HCT116 (cell line): Measurements from ENCODE around the gene DPP10. TPM values are rescaled to one million over a fixed set of nuclear protein-coding genes. Genes with fewer than 3 reads are reported as not detected.

ENCODE experiments used
- ATAC-seq: fragments of 200-7000 bp; cut with Tn5 transposase; 2 replicates; pipeline ENCODE4 v1.9.1; 2020; ENCODE audit warnings: mild to moderate bottlenecking, moderate library complexity
- BruUV-seq: library from RNA; stranded (reverse); fragments of 400-500 nt; replicated peaks from 2 replicates; lab custom pipeline; 2021; lab: Mats Ljungman, UMichigan
- CTCF ChIA-PET: fragments of 300-600 bp; sonication (Branson Sonifier 250); formaldehyde crosslinking; loops from one replicate; lab custom pipeline; 2021; ENCODE audit warnings: antibody characterized with exemption; lab: Charles Lee
- POLR2A ChIA-PET: fragments of 300-600, 350-600 bp; sonication (Branson Sonifier 250); formaldehyde crosslinking; loops from one replicate; lab custom pipeline; 2021; ENCODE audit warnings: antibody characterized with exemption; lab: Charles Lee
- RAD21 ChIA-PET, 2 experiments: fragments of 300-600 bp; sonication (Branson Sonifier 250); formaldehyde crosslinking; loops; one replicate each; lab custom pipeline; 2023; ENCODE audit warnings: low total read pairs in 2 of 2; ENCODE audit not compliant: uncharacterized antibody in 2 of 2, unreplicated experiment in 2 of 2, low non-redundant PET in 1 of 2; lab: Charles Lee
- DNase-seq: peaks from one replicate; pipeline ENCODE4 v3.0.0-alpha.2; 2010; ENCODE audit warnings: low read depth, low spot score
- H2AFZ ChIP-seq: fragments of 200-600 bp; shearing (Covaris generic), sonication (generic); 2 replicates; pipeline ENCODE4 v1.6.1; 2017; ENCODE audit warnings: low read depth, mixed run types, mixed read lengths, antibody characterized with exemption, low read length; ENCODE audit not compliant: poor library complexity, severe bottlenecking
- H3K27ac ChIP-seq: 2 replicates; pipeline ENCODE4 v1.5.1; 2012; ENCODE audit warnings: low read depth, low read length
- H3K27me3 ChIP-seq: fragments of 200-600 bp; sonication (generic); 2 replicates; pipeline ENCODE4 v1.6.1; 2016; ENCODE audit warnings: mixed run types, low read length, mixed read lengths; ENCODE audit not compliant: insufficient read depth
- H3K36me3 ChIP-seq, 2 experiments: fragments of 200-500 bp in 1 of 2; fragments of 200-600 bp in 1 of 2; sonication (Bioruptor generic) in 1 of 2; sonication (generic) in 1 of 2; 2 replicates each; pipeline versions ENCODE4 v1.5.1 to v1.6.1; 2014 to 2016; ENCODE audit warnings: low read length in 2 of 2, inconsistent platforms in 1 of 2, mixed read lengths in 1 of 2, mixed run types in 1 of 2; ENCODE audit not compliant: insufficient read depth in 2 of 2, control insufficient read depth in 1 of 2
- H3K4me1 ChIP-seq, 2 experiments: fragments of 200-600 bp in 1 of 2; sonication (generic) in 1 of 2; 2 replicates each; pipeline versions ENCODE4 v1.5.1 to v1.6.1; 2012 to 2017; ENCODE audit warnings: low read length in 2 of 2, inconsistent platforms in 1 of 2, mild to moderate bottlenecking in 1 of 2, mixed read lengths in 1 of 2, mixed run types in 1 of 2, moderate library complexity in 1 of 2; ENCODE audit not compliant: insufficient read depth in 2 of 2, control insufficient read depth in 1 of 2
- H3K4me2 ChIP-seq: fragments of 200-600 bp; sonication (generic); 2 replicates; pipeline ENCODE4 v1.6.1; 2017; ENCODE audit warnings: mixed run types, low read length, mixed read lengths
- H3K4me3 ChIP-seq, 2 experiments: fragments of 200-600 bp in 1 of 2; sonication (generic) in 1 of 2; replicated peaks in 1 of 2; 2 replicates each; pipeline ENCODE4 v1.5.1; 2011 to 2016; ENCODE audit warnings: low read length in 2 of 2, control low read depth in 1 of 2, low read depth in 1 of 2, mild to moderate bottlenecking in 1 of 2, mixed read lengths in 1 of 2, mixed run types in 1 of 2
- H3K79me2 ChIP-seq: fragments of 200-600 bp; sonication (generic); 2 replicates; pipeline ENCODE4 v1.6.1; 2017; ENCODE audit warnings: mild to moderate bottlenecking, mixed run types, low read length, moderate library complexity, mixed read lengths; ENCODE audit not compliant: insufficient read depth
- H3K9ac ChIP-seq: fragments of 200-600 bp; sonication (generic); 2 replicates; pipeline ENCODE4 v1.6.1; 2016; ENCODE audit warnings: low read length, mixed read lengths
- H3K9me2 ChIP-seq: fragments of 200-600 bp; sonication (generic), shearing (Covaris generic); 2 replicates; pipeline ENCODE4 v1.6.1; 2017; ENCODE audit warnings: mixed run types, mild to moderate bottlenecking, moderate library complexity; ENCODE audit not compliant: insufficient read depth
- H3K9me3 ChIP-seq, 2 experiments: fragments of 200-500 bp in 1 of 2; fragments of 200-600 bp in 1 of 2; sonication (Bioruptor generic) in 1 of 2; sonication (generic) in 1 of 2; 2 replicates each; pipeline ENCODE4 v1.6.1; 2014 to 2017; ENCODE audit warnings: low read length in 2 of 2, mixed read lengths in 2 of 2, inconsistent platforms in 1 of 2, low read depth in 1 of 2, mild to moderate bottlenecking in 1 of 2, mixed run types in 1 of 2, moderate library complexity in 1 of 2; ENCODE audit not compliant: control insufficient read depth in 1 of 2, insufficient read depth in 1 of 2
- H4K20me1 ChIP-seq: fragments of 200-600 bp; sonication (generic), shearing (Covaris generic); 2 replicates; pipeline ENCODE4 v1.6.1; 2017; ENCODE audit warnings: mixed run types, mild to moderate bottlenecking, moderate library complexity; ENCODE audit not compliant: insufficient read depth
- CBX3 ChIP-seq: IDR thresholded peaks from 2 replicates; pipeline ENCODE4 v1.6.1; 2012; ENCODE audit warnings: low read depth
- CEBPB ChIP-seq: IDR thresholded peaks from 2 replicates; pipeline ENCODE4 v1.6.1; 2012; ENCODE audit warnings: low read depth
- EZH2phosphoT487 ChIP-seq: fragments of 200-600 bp; IDR thresholded peaks from 2 replicates; pipeline ENCODE4 v1.6.1; 2018; ENCODE audit warnings: antibody characterized with exemption, borderline replicate concordance
- FOSL1 ChIP-seq: IDR thresholded peaks from 2 replicates; pipeline ENCODE4 v1.6.1; 2012; ENCODE audit warnings: low read depth
- JUND ChIP-seq: IDR thresholded peaks from 2 replicates; pipeline ENCODE4 v1.6.1; 2012
- POLR2A ChIP-seq: IDR thresholded peaks from 2 replicates; pipeline ENCODE4 v1.7.0; 2011; ENCODE audit warnings: borderline replicate concordance; ENCODE audit not compliant: insufficient read depth, insufficient read length; ENCODE audit errors: extremely low read depth
- POLR2AphosphoS5 ChIP-seq: IDR thresholded peaks from 2 replicates; pipeline ENCODE4 v1.6.1; 2011; ENCODE audit warnings: mild to moderate bottlenecking, low read depth, low read length, moderate library complexity
- REST ChIP-seq: IDR thresholded peaks from 2 replicates; pipeline ENCODE4 v1.6.1; 2012; ENCODE audit warnings: low read depth
- SIN3A ChIP-seq: IDR thresholded peaks from 2 replicates; pipeline ENCODE4 v1.6.1; 2012; ENCODE audit warnings: low read depth
- TCF7L2 ChIP-seq: IDR thresholded peaks from 2 replicates; pipeline ENCODE4 v1.7.0; 2011; ENCODE audit warnings: borderline replicate concordance, inconsistent platforms; ENCODE audit not compliant: insufficient read depth, insufficient read length; ENCODE audit errors: extremely low read depth
- YY1 ChIP-seq: IDR thresholded peaks from 2 replicates; pipeline ENCODE4 v1.6.1; 2011; ENCODE audit warnings: low read length, low read depth, moderate library complexity, mild to moderate bottlenecking; ENCODE audit not compliant: insufficient replicate concordance; ENCODE audit errors: extremely low read depth
- intact Hi-C: fragments of 100-400 bp; cut with micrococcal nuclease; formaldehyde crosslinking; loops from 2 replicates; pipeline ENCODE4 v1.10.0; 2022
- total RNA-seq: library from RNA; stranded (reverse); gene quantifications from one replicate; pipeline ENCODE4 v1.2.1, GENCODE V29; 2021; ENCODE audit not compliant: unreplicated experiment
- TF ChIP-seq, protein P1 (sequence below): IDR thresholded peaks from 2 replicates; pipeline ENCODE4 v1.6.1; 2012
- TF ChIP-seq, protein P2 (sequence below), 3 experiments: fragments of 200-600 bp in 1 of 3; sonication (generic) in 1 of 3; IDR thresholded peaks in 2 of 3; conservative IDR thresholded peaks in 1 of 3; 2 replicates each; pipeline ENCODE4 v1.5.1; 2012 to 2017; ENCODE audit warnings: low read depth in 2 of 3, low read length in 2 of 3, antibody characterized with exemption in 1 of 3, borderline replicate concordance in 1 of 3, control low read depth in 1 of 3, mild to moderate bottlenecking in 1 of 3, mixed read lengths in 1 of 3, mixed run types in 1 of 3, moderate library complexity in 1 of 3; ENCODE audit not compliant: insufficient read depth in 1 of 3
- TF ChIP-seq, protein P3 (sequence below): IDR thresholded peaks from 2 replicates; pipeline ENCODE4 v1.6.1; 2011; ENCODE audit warnings: mild to moderate bottlenecking, low read length, moderate library complexity; ENCODE audit not compliant: insufficient replicate concordance; ENCODE audit errors: extremely low read depth
- TF ChIP-seq, protein P4 (sequence below): IDR thresholded peaks from 2 replicates; pipeline ENCODE4 v1.6.1; 2012

Gene DPP10
- total RNA-seq, 1 experiment from 2014 or later = not detected

- DNase-seq = no peak
- Histone ChIP-seq H3K4me2 (no peak overlapping the region), H3K9me3 (peaks cover 3 to 17% of the 10 kb centered on the region in 2 experiments; a peak in 2 of 4 replicates), H3K9ac (no peak overlapping the region), H3K4me1 (no peaks in the 10 kb centered on the region), H4K20me1 (no peaks in the 10 kb centered on the region), H3K27me3 (no peaks in the 10 kb centered on the region), H3K27ac (no peak overlapping the region), H3K79me2 (no peaks in the 10 kb centered on the region), H2AFZ (no peak overlapping the region), H3K36me3 (no peaks in the 10 kb centered on the region; a peak in 1 of 4 replicates), H3K4me3 (no peak overlapping the region), H3K9me2 (no peaks in the 10 kb centered on the region)
- no peak for TF ChIP-seq POLR2A
- TF ChIP-seq, protein P1, sequence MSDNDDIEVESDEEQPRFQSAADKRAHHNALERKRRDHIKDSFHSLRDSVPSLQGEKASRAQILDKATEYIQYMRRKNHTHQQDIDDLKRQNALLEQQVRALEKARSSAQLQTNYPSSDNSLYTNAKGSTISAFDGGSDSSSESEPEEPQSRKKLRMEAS = no peak
- TF ChIP-seq, protein P2, sequence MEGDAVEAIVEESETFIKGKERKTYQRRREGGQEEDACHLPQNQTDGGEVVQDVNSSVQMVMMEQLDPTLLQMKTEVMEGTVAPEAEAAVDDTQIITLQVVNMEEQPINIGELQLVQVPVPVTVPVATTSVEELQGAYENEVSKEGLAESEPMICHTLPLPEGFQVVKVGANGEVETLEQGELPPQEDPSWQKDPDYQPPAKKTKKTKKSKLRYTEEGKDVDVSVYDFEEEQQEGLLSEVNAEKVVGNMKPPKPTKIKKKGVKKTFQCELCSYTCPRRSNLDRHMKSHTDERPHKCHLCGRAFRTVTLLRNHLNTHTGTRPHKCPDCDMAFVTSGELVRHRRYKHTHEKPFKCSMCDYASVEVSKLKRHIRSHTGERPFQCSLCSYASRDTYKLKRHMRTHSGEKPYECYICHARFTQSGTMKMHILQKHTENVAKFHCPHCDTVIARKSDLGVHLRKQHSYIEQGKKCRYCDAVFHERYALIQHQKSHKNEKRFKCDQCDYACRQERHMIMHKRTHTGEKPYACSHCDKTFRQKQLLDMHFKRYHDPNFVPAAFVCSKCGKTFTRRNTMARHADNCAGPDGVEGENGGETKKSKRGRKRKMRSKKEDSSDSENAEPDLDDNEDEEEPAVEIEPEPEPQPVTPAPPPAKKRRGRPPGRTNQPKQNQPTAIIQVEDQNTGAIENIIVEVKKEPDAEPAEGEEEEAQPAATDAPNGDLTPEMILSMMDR (IDR thresholded peaks at IDR 0.05 in 2 of 3, conservative IDR thresholded peaks at IDR 0.05 in 1 of 3; ENCODE audit: borderline replicate concordance in 1 of 3, insufficient read depth in 1 of 3, low read depth in 2 of 3, low read length in 2 of 3) = no peak
- no peak for TF ChIP-seq POLR2AphosphoS5
- TF ChIP-seq, protein P3, sequence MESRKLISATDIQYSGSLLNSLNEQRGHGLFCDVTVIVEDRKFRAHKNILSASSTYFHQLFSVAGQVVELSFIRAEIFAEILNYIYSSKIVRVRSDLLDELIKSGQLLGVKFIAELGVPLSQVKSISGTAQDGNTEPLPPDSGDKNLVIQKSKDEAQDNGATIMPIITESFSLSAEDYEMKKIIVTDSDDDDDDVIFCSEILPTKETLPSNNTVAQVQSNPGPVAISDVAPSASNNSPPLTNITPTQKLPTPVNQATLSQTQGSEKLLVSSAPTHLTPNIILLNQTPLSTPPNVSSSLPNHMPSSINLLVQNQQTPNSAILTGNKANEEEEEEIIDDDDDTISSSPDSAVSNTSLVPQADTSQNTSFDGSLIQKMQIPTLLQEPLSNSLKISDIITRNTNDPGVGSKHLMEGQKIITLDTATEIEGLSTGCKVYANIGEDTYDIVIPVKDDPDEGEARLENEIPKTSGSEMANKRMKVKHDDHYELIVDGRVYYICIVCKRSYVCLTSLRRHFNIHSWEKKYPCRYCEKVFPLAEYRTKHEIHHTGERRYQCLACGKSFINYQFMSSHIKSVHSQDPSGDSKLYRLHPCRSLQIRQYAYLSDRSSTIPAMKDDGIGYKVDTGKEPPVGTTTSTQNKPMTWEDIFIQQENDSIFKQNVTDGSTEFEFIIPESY = no peak
- TF ChIP-seq SIN3A = no peak
- TF ChIP-seq CEBPB = no peak
- no peak for TF ChIP-seq YY1
- no peak for TF ChIP-seq REST
- no peak for TF ChIP-seq TCF7L2
- no peak for TF ChIP-seq FOSL1
- TF ChIP-seq, protein P4, sequence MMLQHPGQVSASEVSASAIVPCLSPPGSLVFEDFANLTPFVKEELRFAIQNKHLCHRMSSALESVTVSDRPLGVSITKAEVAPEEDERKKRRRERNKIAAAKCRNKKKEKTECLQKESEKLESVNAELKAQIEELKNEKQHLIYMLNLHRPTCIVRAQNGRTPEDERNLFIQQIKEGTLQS = no peak
- TF ChIP-seq EZH2phosphoT487 = no peak
- no peak for TF ChIP-seq JUND
- no peak for TF ChIP-seq CBX3
- intact Hi-C loops = no loop called here
- ChIA-PET RAD21 (no interaction called here), POLR2A (no interaction called here), CTCF (no interaction called here)
- BruUV-seq = no TSS peak
- ATAC-seq = no peak
Observed at GRCh38 chr2:114461116-114461515, 18.7 kb downstream of the DPP10 start.
